ENCODE results near the gene GAPDHS.

GAPDHS gene

GRCh38 chr19:35511337-35511736 lies 21.9 kb upstream of the GAPDHS start:
- DNase-seq, result no peak

- no peak for DNase-seq
Measured at GRCh38 chr19:35512831-35513627, 20.2 kb upstream of the GAPDHS start.

- no peak for DNase-seq
Measured at GRCh38 chr19:35513628-35514281, 19.5 kb upstream of the GAPDHS start, which contains the start of gene DMKN. DMKN (minus strand) TSS chr19:35513649; CDS start chr19:35513475, 174 bp downstream.

- no peak for DNase-seq
Measured at GRCh38 chr19:35514282-35514809, 18.9 kb upstream of the GAPDHS start.

GRCh38 chr19:35516310-35516709 lies 16.9 kb upstream of the GAPDHS start:
- no peak for DNase-seq

- DNase-seq, result no peak
Measured at GRCh38 chr19:35517342-35517741, 15.9 kb upstream of the GAPDHS start.

GRCh38 chr19:35518313-35518712 lies 14.9 kb upstream of the GAPDHS start:
- DNase-seq, result no peak

- DNase-seq, result no peak
Measured at GRCh38 chr19:35519291-35519690, 14.0 kb upstream of the GAPDHS start.

GRCh38 chr19:35521124-35521743 lies 12.0 kb upstream of the GAPDHS start:
- no peak for DNase-seq

- no peak for DNase-seq
Measured at GRCh38 chr19:35522745-35523327, 10.4 kb upstream of the GAPDHS start.

GRCh38 chr19:35524181-35524837 lies 8.9 kb upstream of the GAPDHS start:
- no peak for DNase-seq

- no peak for DNase-seq
Measured at GRCh38 chr19:35525873-35526272, 7.4 kb upstream of the GAPDHS start.

GRCh38 chr19:35528218-35529038 lies 4.8 kb upstream of the GAPDHS start, which contains the start of gene SBSN:
SBSN (minus strand) TSS chr19:35528311; CDS start chr19:35528281, 30 bp downstream.
- peak in 2 of 4 experiments; percentile 7 to 14 for DNase-seq

- DNase-seq, result no peak
Measured at GRCh38 chr19:35529241-35530218, 3.7 kb upstream of the GAPDHS start.

GRCh38 chr19:35531291-35531690 lies 2.0 kb upstream of the GAPDHS start:
- no peak for DNase-seq

GRCh38 chr19:35533822-35534392 lies 651 bp downstream of the GAPDHS start:
- peak; percentile 56 to 71 (median 64) for DNase-seq

- DNase-seq, result no peak
Measured at GRCh38 chr19:35534803-35535480, 1.7 kb downstream of the GAPDHS start.

GRCh38 chr19:35539314-35539713 lies 6.1 kb downstream of the GAPDHS start:
- DNase-seq, result no peak

GRCh38 chr19:35539850-35540249 lies 6.6 kb downstream of the GAPDHS start:
- no peak for DNase-seq
